ENCODE results near the gene MAP3K3. TPM values are rescaled to one million over a fixed set of nuclear protein-coding genes. Genes with fewer than 3 reads are reported as not detected.

MAP3K3 gene
- total RNA-seq, 1 donor from 2014 or later: 26.2 TPM

GRCh38 chr17:63682441-63682840 lies 60.2 kb downstream of the MAP3K3 start:
- DNase-seq: no peak
- intact Hi-C loops (cut with micrococcal nuclease): no loop called here
- Mint-ChIP-seq H3K4me1 (peaks cover 5% of the 10 kb centered on the region), H3K4me3 (no peak overlapping the region), H3K9me3 (no peaks in the 10 kb centered on the region), H3K27me3 (no peaks in the 10 kb centered on the region), H3K36me3 (ENCODE audit: low read depth) (peaks cover 26% of the 10 kb centered on the region), H3K27ac (no peak overlapping the region)

- DNase-seq: no peak
- H3K4me3 Mint-ChIP-seq: no peak overlapping the region
- no peaks in the 10 kb centered on the region for H3K27me3 Mint-ChIP-seq
- peaks cover 24% of the 10 kb centered on the region for H3K36me3 Mint-ChIP-seq (ENCODE audit: low read depth)
- intact Hi-C loops (cut with micrococcal nuclease): no loop called here
- H3K27ac Mint-ChIP-seq: no peak overlapping the region
- no peaks in the 10 kb centered on the region for H3K9me3 Mint-ChIP-seq
- H3K4me1 Mint-ChIP-seq: peaks cover 5% of the 10 kb centered on the region
These were observed 60.8 kb downstream of the MAP3K3 start for GRCh38 chr17:63682981-63683380.

- Mint-ChIP-seq H3K36me3 (ENCODE audit: low read depth) (peaks cover 24% of the 10 kb centered on the region), H3K9me3 (no peaks in the 10 kb centered on the region), H3K27me3 (no peaks in the 10 kb centered on the region), H3K4me3 (no peak overlapping the region), H3K4me1 (peaks cover 4% of the 10 kb centered on the region), H3K27ac (no peak overlapping the region)
- no peak for DNase-seq
- intact Hi-C loops (cut with micrococcal nuclease): no loop called here
These were observed 62.8 kb downstream of the MAP3K3 start for GRCh38 chr17:63685041-63685440.

GRCh38 chr17:63685578-63685977 lies 63.4 kb downstream of the MAP3K3 start:
- Mint-ChIP-seq H3K36me3 (ENCODE audit: low read depth) (peaks cover 29% of the 10 kb centered on the region), H3K9me3 (no peaks in the 10 kb centered on the region), H3K4me1 (peaks cover 4% of the 10 kb centered on the region), H3K27me3 (no peaks in the 10 kb centered on the region), H3K4me3 (no peak overlapping the region), H3K27ac (no peak overlapping the region)
- intact Hi-C loops (cut with micrococcal nuclease): no loop called here
- DNase-seq: no peak

- no peaks in the 10 kb centered on the region for H3K4me1 Mint-ChIP-seq
- H3K36me3 Mint-ChIP-seq (ENCODE audit: low read depth): peaks cover 32% of the 10 kb centered on the region
- no peaks in the 10 kb centered on the region for H3K27me3 Mint-ChIP-seq
- H3K27ac Mint-ChIP-seq: peak overlapping the region; percentile 67
- no peak for DNase-seq
- intact Hi-C loops (cut with micrococcal nuclease): no loop called here
- H3K9me3 Mint-ChIP-seq: no peaks in the 10 kb centered on the region
- no peak overlapping the region for H3K4me3 Mint-ChIP-seq
These were observed 64.0 kb downstream of the MAP3K3 start for GRCh38 chr17:63686138-63686685.

- no peak overlapping the region for H3K4me3 Mint-ChIP-seq
- H3K27ac Mint-ChIP-seq: no peak overlapping the region
- DNase-seq: no peak
- intact Hi-C loops (cut with micrococcal nuclease): no loop called here
- H3K4me1 Mint-ChIP-seq: peaks cover 2% of the 10 kb centered on the region
- no peaks in the 10 kb centered on the region for H3K27me3 Mint-ChIP-seq
- peaks cover 23% of the 10 kb centered on the region for H3K36me3 Mint-ChIP-seq (ENCODE audit: low read depth)
- H3K9me3 Mint-ChIP-seq: no peaks in the 10 kb centered on the region
These were observed 66.3 kb downstream of the MAP3K3 start for GRCh38 chr17:63688396-63689020.

- intact Hi-C loops (cut with micrococcal nuclease): no loop called here
- H3K27ac Mint-ChIP-seq: no peak overlapping the region
- peaks cover 2% of the 10 kb centered on the region for H3K4me1 Mint-ChIP-seq
- no peak for DNase-seq
- H3K27me3 Mint-ChIP-seq: no peaks in the 10 kb centered on the region
- peaks cover 20% of the 10 kb centered on the region for H3K36me3 Mint-ChIP-seq (ENCODE audit: low read depth)
- H3K9me3 Mint-ChIP-seq: no peaks in the 10 kb centered on the region
- H3K4me3 Mint-ChIP-seq: no peak overlapping the region
These were observed 67.3 kb downstream of the MAP3K3 start for GRCh38 chr17:63689479-63689878.

- Mint-ChIP-seq H3K4me3 (no peak overlapping the region), H3K27me3 (no peaks in the 10 kb centered on the region), H3K36me3 (ENCODE audit: low read depth) (peaks cover 31% of the 10 kb centered on the region), H3K9me3 (no peaks in the 10 kb centered on the region), H3K27ac (no peak overlapping the region), H3K4me1 (peaks cover 22% of the 10 kb centered on the region)
- DNase-seq: no peak
- intact Hi-C loops (cut with micrococcal nuclease): no loop called here
These were observed 70.1 kb downstream of the MAP3K3 start for GRCh38 chr17:63692195-63692816.

GRCh38 chr17:63693411-63694113 lies 71.3 kb downstream of the MAP3K3 start:
- Mint-ChIP-seq H3K36me3 (ENCODE audit: low read depth) (peaks cover 40% of the 10 kb centered on the region), H3K9me3 (no peaks in the 10 kb centered on the region), H3K4me3 (no peak overlapping the region), H3K27me3 (no peaks in the 10 kb centered on the region), H3K27ac (peak overlapping the region; percentile 38), H3K4me1 (peaks cover 31% of the 10 kb centered on the region)
- intact Hi-C loops (cut with micrococcal nuclease): no loop called here
- peak; percentile 58 for DNase-seq

GRCh38 chr17:63694229-63694949 lies 72.2 kb downstream of the MAP3K3 start:
- intact Hi-C loops (cut with micrococcal nuclease): no loop called here
- Mint-ChIP-seq H3K27ac (peak overlapping the region; percentile 34), H3K4me1 (peaks cover 31% of the 10 kb centered on the region), H3K36me3 (ENCODE audit: low read depth) (peaks cover 39% of the 10 kb centered on the region), H3K9me3 (no peaks in the 10 kb centered on the region), H3K27me3 (no peaks in the 10 kb centered on the region), H3K4me3 (no peak overlapping the region)
- DNase-seq: peak; percentile 71

GRCh38 chr17:63694950-63695773 lies 72.9 kb downstream of the MAP3K3 start:
- peak; percentile 61 for DNase-seq
- Mint-ChIP-seq H3K9me3 (no peaks in the 10 kb centered on the region), H3K27me3 (no peaks in the 10 kb centered on the region), H3K27ac (peak overlapping the region; percentile 78), H3K36me3 (ENCODE audit: low read depth) (peaks cover 34% of the 10 kb centered on the region), H3K4me1 (peaks cover 31% of the 10 kb centered on the region), H3K4me3 (no peak overlapping the region)
- intact Hi-C loops (cut with micrococcal nuclease): loop anchor here (5.0 kb wide), 1 partner anchor 268 kb away; no protein-coding TSS in a partner anchor

GRCh38 chr17:63695889-63696288 lies 73.7 kb downstream of the MAP3K3 start:
- intact Hi-C loops (cut with micrococcal nuclease): loop anchor here (5.0 kb wide), 1 partner anchor 269 kb away; no protein-coding TSS in a partner anchor
- Mint-ChIP-seq H3K27ac (peak overlapping the region; percentile 93), H3K4me3 (peak overlapping the region; percentile 93), H3K4me1 (peaks cover 31% of the 10 kb centered on the region), H3K27me3 (no peaks in the 10 kb centered on the region), H3K9me3 (no peaks in the 10 kb centered on the region), H3K36me3 (ENCODE audit: low read depth) (peaks cover 27% of the 10 kb centered on the region)
- DNase-seq: no peak
